Skin epidermis (tissue), 12 donors: ENCODE data around the gene TSKU.

Experiments used
- H3K27ac ChIP-seq, 21 experiments: fragments of 200-600 bp; sonication (generic) in 11 of 21; one replicate each; pipeline ENCODE4 v1.5.0; 2020; ENCODE audit warnings: mild to moderate bottlenecking in 3 of 21, inconsistent platforms in 2 of 21, moderate library complexity in 2 of 21
- H3K4me3 ChIP-seq, 7 experiments: fragments of 200-600 bp; sonication (generic) in 2 of 7; one replicate each; pipeline ENCODE4 v1.5.0; 2020; ENCODE audit warnings: inconsistent platforms in 2 of 7, mild to moderate bottlenecking in 2 of 7, moderate library complexity in 1 of 7

The TSKU gene

GRCh38 chr11:76750067-76750466, 33.1 kb upstream of the TSKU start:
- no peak overlapping the region for H3K27ac ChIP-seq
- H3K4me3 ChIP-seq = no peak overlapping the region

- Histone ChIP-seq H3K27ac (no peak overlapping the region), H3K4me3 (no peak overlapping the region)
Measured at GRCh38 chr11:76750746-76751145, 32.4 kb upstream of the TSKU start.

- peak overlapping the region in 13 of 21 experiments; percentile 18 to 81 (median 50) for H3K27ac ChIP-seq
Measured at GRCh38 chr11:76752321-76753143, 30.6 kb upstream of the TSKU start.

GRCh38 chr11:76753449-76753848, 29.7 kb upstream of the TSKU start:
- peak overlapping the region in 2 of 7 experiments; percentile 4 to 17 for H3K4me3 ChIP-seq
- H3K27ac ChIP-seq = peak overlapping the region in 11 of 21 experiments; percentile 9 to 79 (median 38)

More at GRCh38 chr11:76752321-76753143, 30.6 kb upstream of the TSKU start:
- H3K4me3 ChIP-seq = peak overlapping the region in 2 of 7 experiments; percentile 4 to 17

GRCh38 chr11:76753950-76754349, 29.2 kb upstream of the TSKU start:
- no peak overlapping the region for H3K4me3 ChIP-seq
- H3K27ac ChIP-seq = peak overlapping the region in 3 of 21 experiments; percentile 9 to 79 (median 24)

GRCh38 chr11:76756341-76756741, 26.8 kb upstream of the TSKU start:
- no peak overlapping the region for H3K4me3 ChIP-seq

GRCh38 chr11:76758311-76758710, 24.8 kb upstream of the TSKU start:
- H3K27ac ChIP-seq = no peak overlapping the region
- no peak overlapping the region for H3K4me3 ChIP-seq

More at GRCh38 chr11:76756341-76756741, 26.8 kb upstream of the TSKU start:
- peak overlapping the region in 1 of 21 experiments; percentile 54 for H3K27ac ChIP-seq

- no peak overlapping the region for H3K4me3 ChIP-seq
- H3K27ac ChIP-seq = no peak overlapping the region
Measured at GRCh38 chr11:76759092-76759491, 24.1 kb upstream of the TSKU start.

GRCh38 chr11:76759517-76759916, 23.6 kb upstream of the TSKU start:
- H3K4me3 ChIP-seq = no peak overlapping the region
- H3K27ac ChIP-seq = no peak overlapping the region

GRCh38 chr11:76760236-76760635, 22.9 kb upstream of the TSKU start:
- H3K27ac ChIP-seq = no peak overlapping the region
- no peak overlapping the region for H3K4me3 ChIP-seq

- Histone ChIP-seq H3K4me3 (no peak overlapping the region), H3K27ac (peak overlapping the region in 1 of 21 experiments; percentile 77)
Measured at GRCh38 chr11:76761718-76762355, 21.3 kb upstream of the TSKU start.

GRCh38 chr11:76762356-76762752, 20.8 kb upstream of the TSKU start:
- H3K27ac ChIP-seq = peak overlapping the region in 2 of 21 experiments; percentile 54 to 77
- no peak overlapping the region for H3K4me3 ChIP-seq

- no peak overlapping the region for H3K4me3 ChIP-seq
- peak overlapping the region in 19 of 21 experiments; percentile 5 to 78 (median 54) for H3K27ac ChIP-seq
Measured at GRCh38 chr11:76762867-76763572, 20.1 kb upstream of the TSKU start.

- Histone ChIP-seq H3K4me3 (no peak overlapping the region), H3K27ac (peak overlapping the region in 20 of 21 experiments; percentile 5 to 78 (median 54))
Measured at GRCh38 chr11:76763573-76764346, 19.4 kb upstream of the TSKU start.

- Histone ChIP-seq H3K4me3 (no peak overlapping the region), H3K27ac (peak overlapping the region in 10 of 21 experiments; percentile 15 to 82 (median 64))
Measured at GRCh38 chr11:76764941-76765665, 18.1 kb upstream of the TSKU start.

GRCh38 chr11:76765863-76766350, 17.2 kb upstream of the TSKU start:
- H3K4me3 ChIP-seq = no peak overlapping the region
- H3K27ac ChIP-seq = peak overlapping the region in 12 of 21 experiments; percentile 7 to 85 (median 78)

- no peak overlapping the region for H3K4me3 ChIP-seq
- peak overlapping the region in 15 of 21 experiments; percentile 7 to 85 (median 78) for H3K27ac ChIP-seq
Measured at GRCh38 chr11:76766521-76766920, 16.6 kb upstream of the TSKU start.

GRCh38 chr11:76767659-76768058, 15.5 kb upstream of the TSKU start:
- H3K27ac ChIP-seq = peak overlapping the region in 20 of 21 experiments; percentile 31 to 85 (median 75)
- peak overlapping the region in 1 of 7 experiments; percentile 21 for H3K4me3 ChIP-seq
